Stimulated activated naive CD4-positive, alpha-beta T cell (primary cell): Measurements from ENCODE around the gene EIPR1.

Experiments
- DNase-seq, 6 experiments: peaks; one replicate each; lab custom pipeline; 2025; lab: John Stamatoyannopoulos, UW

EIPR1 gene

DNA sequence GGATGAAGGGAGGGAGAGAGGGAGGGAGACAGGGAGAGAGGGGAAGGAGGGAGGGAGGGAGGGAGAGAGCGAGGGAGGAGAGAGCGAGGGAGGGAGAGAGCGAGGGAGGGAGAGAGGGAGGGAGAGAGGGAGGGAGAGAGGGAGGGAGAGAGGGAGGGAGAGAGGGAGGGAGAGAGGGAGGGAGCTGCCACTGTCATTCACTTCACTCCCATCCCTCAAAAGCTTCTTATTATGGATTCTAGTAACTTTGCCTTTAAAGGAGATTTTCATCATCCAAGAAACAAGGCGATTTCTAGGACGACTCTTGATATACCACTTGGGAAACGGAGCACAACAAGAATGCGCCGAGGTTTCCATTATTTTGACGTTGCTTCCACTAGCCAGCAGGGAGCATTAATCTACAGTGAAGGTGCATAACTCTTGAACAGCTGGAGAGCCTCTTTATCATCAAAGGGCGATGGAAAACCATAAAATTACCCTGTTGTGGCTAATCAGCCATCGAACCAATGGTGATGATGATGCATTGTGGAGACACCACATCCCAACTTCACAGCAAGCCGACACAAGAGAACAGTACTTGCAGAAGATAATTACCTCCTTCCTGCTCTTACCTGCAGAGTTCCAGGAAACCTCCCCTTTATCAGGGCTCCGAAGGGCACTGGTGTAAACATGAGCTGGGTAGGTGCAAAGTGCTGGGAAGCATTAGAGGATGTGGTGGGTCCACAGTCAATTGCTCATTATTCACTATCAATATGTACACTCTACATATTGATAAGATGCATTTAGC is 130.5 kb downstream of the EIPR1 start:
- DNase-seq = no peak

DNA sequence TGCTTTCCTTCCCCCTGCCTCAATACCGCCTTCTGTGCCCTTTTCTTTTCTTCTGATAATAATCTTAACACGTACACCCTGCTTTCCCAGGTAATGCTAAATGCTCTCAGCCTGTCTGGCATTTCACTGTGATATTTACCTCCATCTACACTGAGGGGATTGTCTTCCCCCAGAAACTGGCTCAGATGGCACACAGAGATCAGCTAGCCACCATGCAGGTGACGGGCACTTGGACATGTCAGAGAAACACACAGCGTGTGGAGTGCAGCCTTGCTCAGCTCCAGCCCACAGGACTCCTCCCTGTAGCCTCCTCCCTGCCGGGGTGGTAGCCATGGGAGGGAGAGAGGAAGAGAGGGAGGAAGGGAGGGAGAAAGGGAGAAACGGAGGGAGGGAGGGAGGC is 131.2 kb downstream of the EIPR1 start:
- no peak for DNase-seq

DNA sequence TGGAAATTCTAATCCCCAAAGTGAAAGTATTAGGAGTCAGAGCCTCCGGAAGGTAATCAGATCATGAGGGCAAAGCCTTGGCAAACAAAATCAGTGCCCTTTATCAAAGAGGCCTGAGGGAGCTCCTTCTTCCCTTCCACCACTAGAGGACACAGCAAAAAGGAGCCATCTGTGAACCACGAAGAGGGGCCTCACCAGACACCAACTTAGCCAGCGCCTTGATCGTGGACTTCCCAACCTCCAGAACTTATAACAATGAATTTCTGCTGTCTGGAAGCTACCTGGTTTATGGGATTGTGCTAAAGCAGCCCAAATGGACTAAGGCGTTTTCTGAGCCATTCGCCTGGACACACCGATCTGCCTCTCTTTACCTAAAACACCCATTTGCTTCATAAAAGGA is 133.1 kb downstream of the EIPR1 start:
- no peak for DNase-seq

GRCh38 chr2:3243804-3244203 is 133.8 kb downstream of the EIPR1 start:
- no peak for DNase-seq

GRCh38 chr2:3242747-3243369 is 134.8 kb downstream of the EIPR1 start:
- DNase-seq = peak in 5 of 6 experiments; percentile 12 to 76 (median 64)

- no peak for DNase-seq
Measured at GRCh38 chr2:3241971-3242746, 135.5 kb downstream of the EIPR1 start.

- peak in 2 of 6 experiments; percentile 6 to 20 for DNase-seq
Measured at GRCh38 chr2:3238951-3239841, 138.4 kb downstream of the EIPR1 start.

GRCh38 chr2:3236300-3237045 is 141.1 kb downstream of the EIPR1 start:
- no peak for DNase-seq

DNA sequence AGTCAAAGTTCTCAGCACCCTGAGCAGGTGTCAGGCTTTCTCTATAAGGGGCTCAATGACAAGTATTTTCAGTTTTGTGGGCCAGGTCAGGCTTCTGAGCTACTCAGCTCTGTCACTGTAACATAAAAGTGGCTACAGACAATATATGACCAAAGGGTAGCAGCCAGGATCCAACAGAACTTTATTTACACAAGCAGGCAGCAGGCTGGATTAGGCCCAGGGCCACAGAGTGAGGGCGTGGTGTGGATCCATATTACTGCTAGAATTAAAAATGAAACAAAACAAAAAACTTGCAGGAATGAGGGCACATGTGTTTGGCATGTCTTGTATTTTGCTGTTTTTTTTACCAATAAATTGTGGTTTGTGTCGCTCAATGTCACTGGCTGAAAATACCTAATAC is 143.7 kb downstream of the EIPR1 start:
- DNase-seq = no peak

- DNase-seq = no peak
Measured at GRCh38 chr2:3229221-3229620, 148.4 kb downstream of the EIPR1 start.

GRCh38 chr2:3224681-3225080 is 152.9 kb downstream of the EIPR1 start:
- no peak for DNase-seq

DNA sequence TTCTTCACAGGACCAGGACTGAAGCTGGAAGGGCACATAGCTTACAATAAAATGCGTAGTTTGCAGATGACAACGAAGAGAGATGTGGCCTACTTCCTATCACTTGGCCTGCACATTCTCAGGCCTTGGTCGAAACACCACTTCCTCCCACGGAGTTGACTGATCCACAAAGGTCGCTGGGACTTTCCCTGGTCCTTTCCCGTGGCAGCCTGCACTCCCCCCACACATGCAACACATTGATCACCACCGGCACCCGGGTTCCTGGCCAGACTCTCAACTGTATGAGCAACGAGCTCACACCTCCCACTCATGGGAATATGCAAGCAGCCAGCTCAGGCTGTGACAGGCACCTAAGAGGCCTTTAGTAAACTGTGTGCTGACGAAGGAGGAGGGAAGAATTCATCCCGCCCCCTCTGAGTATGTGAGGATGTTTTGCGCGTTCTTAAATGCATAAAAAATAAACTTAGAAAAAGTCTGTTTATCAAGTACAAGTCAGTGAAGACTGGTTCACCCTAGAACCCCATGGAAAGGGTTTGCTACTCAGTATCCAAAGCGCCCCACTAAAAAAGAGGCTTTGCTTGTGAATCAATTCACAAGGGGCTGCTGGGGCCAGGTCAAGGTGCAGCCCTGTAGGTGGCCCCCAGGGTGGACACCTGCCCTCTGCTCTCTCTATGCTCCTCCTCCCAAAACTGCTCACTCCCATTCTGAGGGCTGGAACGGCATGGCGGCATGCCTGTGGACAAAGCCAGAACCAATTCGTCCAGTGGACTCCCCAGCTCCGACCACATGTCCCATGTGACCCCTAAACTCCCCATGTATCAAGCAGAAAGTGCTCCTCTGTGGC is 154.3 kb downstream of the EIPR1 start:
- DNase-seq = peak in 3 of 6 experiments; percentile 13 to 24 (median 14)

- DNase-seq = peak in 4 of 6 experiments; percentile 15 to 52 (median 25)
Measured at GRCh38 chr2:3222636-3223035, 155.0 kb downstream of the EIPR1 start.

GRCh38 chr2:3219536-3219935 is 158.1 kb downstream of the EIPR1 start:
- DNase-seq = no peak

GRCh38 chr2:3217646-3218045 is 160.0 kb downstream of the EIPR1 start:
- no peak for DNase-seq

- DNase-seq = no peak
Measured at GRCh38 chr2:3216841-3217495, 160.7 kb downstream of the EIPR1 start.

GRCh38 chr2:3214806-3215404 is 162.7 kb downstream of the EIPR1 start:
- DNase-seq = no peak

GRCh38 chr2:3214065-3214464 is 163.6 kb downstream of the EIPR1 start:
- DNase-seq = no peak

GRCh38 chr2:3212984-3213383 is 164.6 kb downstream of the EIPR1 start:
- no peak for DNase-seq
